M059J (cell line): Measurements from ENCODE around the gene EXOC3L4. TPM values are rescaled to one million over a fixed set of nuclear protein-coding genes. Genes with fewer than 3 reads are reported as not detected.

Source experiments
- DNase-seq: peaks from one replicate; pipeline ENCODE4 v3.0.0-alpha.2; 2012; ENCODE audit warnings: low read depth
- total RNA-seq: library from RNA; depleted of rRNA; stranded (reverse); fragments of >200 nt; shearing (Covaris generic); gene quantifications from 2 replicates; pipeline ENCODE4 v1.2.3, GENCODE V29; 2014

Gene EXOC3L4
- total RNA-seq, 1 experiment from 2014 or later = not detected

DNA sequence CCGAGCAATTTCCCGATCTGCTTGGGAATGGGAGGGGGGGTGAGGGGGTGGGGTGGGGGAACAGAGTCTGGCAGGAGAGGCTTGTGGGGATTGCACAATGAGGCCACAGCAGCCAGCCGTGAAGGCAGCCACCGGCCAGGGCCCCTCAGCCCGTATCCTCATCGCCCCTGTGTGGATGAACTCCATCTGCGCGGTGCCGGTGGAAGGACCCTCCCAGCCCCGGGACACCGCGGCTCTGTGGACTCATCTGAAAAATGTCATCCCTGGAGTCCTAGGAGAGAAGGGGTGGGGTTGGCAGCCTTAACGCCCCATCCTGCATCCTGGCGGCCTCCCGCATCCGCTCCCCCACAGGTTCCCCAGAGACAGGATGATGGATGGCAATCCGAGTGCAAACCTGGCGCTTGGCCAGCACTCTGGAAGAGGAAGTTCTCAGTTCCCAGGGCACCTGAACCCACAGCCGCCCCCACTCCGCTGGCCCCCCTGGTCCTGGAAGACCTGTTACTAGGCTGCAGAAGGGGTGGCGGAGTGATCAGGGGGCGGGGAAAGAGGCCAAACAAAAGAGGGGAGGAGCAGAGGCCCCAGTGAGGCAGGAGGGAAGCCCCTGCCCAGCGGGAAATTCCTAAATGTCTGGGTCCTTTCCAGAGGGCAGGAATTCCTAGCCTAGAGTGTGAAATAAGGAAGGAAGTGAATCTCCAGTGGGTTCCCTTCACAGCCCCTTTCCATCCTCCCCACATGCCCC lies 27.5 kb downstream of the EXOC3L4 start:
- peak; percentile 88 for DNase-seq

DNA sequence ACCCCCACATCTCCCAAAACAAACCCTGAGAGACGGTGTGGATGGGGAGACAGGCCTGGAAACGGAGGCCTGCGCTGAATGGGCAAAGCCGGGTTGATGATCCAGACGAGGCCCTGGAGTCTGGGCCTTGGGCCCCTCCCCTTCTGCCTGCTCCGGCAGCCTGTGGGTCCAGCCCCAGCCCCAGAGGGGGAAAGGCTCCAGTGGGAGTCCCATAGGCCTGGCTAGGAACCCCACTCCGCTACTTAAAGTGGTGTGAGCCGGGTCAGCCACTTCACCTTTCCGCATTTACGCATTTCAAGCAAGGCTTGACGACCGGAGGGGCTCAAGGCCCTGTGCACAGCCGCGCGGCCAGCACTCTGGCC lies 28.0 kb downstream of the EXOC3L4 start:
- no peak for DNase-seq

DNA sequence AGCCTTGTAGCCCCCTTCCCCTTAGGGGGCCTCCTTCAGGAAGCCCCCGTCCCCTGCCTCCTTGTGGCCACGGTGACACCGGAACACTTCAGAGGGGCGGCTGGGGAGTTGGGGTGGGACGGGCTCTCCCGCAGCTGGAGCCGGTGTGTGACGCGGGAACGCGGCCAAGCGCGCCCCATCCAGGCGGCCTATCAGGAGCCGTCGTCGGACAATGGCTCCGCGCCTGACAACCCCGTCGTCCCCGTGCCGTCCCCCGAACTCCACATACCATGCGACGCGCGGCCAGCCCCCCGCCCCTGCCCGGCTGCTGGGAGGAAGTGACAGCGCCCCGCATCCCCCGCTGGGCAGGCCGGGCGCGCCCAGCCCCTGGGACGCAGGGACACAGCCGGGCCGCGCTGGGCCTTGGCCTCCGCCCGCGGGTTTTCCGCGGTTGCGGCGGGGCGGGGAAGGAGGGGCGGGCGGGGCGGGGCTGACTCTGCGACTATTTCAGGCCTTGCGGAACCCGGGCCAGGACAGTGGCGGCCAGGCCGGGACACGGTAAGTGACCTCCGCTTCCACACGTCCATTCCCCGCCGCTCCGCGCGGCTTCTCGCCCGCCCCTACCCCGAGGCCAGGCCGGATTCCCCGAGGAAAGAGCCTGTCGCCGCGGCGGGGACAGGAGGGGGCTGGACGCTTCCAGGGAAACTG lies 28.6 kb downstream of the EXOC3L4 start, which contains the start of gene TNFAIP2:
TSS of gene TNFAIP2 (plus strand) at position 515 of the 687 bp plus-strand sequence. CDS start 2,997 bp downstream, outside the sequence.
- DNase-seq = no peak

DNA sequence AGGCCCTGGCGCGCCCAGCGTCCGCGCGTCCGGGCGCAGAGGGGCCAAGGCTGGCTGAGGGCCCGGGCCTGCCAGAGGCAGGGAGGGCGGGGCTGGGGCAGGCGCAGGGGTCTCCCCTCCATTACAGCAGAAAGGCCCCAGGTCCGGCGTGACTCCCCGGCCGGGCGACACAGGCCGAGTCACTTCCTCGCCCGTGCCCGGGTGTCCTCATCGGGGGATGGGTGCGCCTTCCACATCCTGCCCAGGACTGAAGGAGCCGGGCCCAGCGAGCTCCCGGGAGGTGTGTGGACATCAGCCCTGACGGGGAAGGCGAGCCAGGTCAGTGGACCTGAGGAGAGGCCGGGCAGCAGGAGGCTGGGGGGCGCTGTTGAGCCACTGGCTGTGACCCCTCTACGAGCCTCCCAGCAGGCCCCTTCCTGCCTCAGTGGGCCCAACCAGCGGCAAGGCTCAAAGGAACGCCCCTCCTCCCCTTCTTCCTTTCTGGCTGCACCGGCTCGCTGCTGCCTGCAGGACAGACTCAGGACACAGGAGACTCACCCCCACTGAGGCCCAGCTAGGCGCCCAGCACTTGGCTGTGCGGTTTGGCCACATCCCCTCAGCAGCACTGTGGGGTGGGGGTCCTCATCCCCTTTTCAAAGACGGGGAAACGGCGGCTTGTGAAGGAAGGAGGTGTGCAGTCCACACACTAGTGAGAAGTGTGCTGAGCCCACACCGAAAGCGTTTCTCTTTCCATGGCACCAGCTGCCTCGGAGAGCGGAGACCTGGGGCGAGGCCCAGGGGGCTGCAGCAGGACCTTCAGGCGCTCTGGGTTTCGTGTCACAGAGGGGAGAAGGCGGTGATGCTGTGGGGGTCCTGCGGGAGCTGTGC lies 29.3 kb downstream of the EXOC3L4 start:
- peak; percentile 54 for DNase-seq

DNA sequence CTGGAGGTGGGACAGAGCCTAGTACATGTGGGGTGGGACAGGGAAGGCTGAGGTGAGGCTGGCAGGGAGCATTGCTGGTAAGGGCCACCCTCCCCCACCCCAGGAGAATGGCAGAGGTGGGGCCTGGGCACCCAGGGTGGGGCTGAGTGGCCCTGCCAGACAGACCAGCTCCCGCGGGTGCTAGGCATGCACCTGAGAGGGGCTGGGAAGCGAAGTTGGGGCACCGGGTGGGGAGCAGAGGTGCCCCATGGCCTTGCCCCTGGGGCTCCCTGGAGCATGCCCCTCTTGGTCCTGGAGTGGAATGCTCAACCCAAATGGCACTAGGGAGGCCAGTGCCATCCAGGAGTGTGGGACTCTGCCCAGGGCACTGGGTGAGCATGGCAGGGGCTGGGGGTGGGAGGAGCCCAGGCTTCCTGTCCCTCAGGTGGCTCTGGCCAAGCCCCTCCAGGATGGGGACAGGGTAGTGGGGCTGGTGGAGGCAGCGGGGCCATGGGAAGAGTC lies 30.0 kb downstream of the EXOC3L4 start:
- DNase-seq = no peak

DNA sequence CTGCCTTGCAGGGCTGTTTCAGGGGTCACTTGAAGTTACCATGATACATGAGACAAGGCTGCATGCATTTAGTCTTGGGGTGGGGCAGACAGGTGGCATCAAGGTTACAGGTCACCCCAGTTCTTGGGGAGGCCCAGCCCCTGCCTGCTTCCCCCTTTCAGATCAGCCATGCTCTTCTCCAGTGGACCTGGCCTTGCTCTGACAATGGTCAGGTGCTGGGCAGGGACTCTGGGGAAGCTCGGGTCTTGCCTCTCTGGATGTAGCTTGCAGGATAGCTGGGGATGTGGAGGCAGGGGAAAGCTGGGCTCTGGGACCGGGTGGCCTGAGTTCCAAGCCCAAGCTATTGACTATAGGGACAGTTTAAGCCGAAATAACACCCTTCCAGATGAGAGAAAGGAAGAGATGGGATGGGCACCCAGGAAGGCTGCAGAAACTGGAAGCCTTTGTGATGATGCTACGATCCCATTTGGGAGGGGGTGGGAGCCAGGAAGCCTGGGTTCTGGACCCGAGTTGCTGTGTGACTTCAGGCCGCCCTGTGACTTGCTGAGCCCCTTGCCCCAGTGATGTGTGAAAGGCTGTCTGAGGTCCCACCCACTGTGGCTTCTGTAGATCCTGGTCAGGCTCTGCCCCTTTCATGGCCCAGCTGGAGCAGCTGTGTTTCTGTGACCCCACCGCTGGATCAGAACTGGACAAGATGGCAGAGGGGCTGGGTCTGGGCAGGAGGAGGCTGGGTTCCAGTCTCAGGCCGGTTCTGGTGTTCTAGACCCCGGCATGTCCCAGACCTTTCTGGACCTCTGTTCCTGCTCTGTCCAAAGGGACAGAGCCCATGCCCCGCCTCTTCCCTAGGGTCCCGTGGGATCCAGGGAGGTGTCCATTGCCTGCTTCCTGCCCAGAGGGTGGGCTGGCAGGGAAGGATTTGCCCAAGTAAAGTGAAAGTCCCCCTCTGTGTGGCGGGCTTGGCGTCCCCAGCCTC lies 30.9 kb downstream of the EXOC3L4 start:
- DNase-seq = no peak

DNA sequence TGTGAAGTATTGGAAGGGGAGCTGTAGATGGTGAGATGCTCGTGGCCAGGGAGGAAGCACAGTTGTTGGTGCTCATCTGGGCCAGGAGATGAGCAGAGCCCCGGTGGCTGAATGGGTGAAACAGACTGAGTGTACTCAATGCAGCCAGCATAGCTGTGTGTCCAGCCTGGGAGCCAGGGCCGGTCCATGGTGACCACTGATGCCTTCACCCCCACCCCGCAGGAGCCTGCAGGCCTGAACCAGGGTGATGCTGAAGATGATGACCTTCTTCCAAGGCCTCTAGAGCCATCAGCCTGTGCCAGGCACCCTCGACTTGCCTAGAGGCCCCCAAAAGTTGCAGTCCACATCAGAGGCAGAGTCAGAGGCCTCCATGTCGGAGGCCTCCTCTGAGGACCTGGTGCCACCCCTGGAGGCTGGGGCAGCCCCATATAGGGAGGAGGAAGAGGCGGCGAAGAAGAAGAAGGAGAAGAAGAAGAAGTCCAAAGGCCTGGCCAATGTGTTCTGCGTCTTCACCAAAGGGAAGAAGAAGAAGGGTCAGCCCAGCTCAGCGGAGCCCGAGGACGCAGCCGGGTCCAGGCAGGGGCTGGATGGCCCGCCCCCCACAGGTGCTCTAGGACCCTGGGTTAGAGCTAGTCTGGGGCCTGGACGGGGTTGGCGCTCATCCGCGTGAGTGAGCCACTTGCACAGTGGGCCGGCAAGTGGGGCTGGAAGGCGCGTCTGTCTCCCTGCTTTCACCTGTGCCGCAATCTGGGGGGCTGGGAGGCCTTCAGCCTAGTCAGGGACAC lies 31.8 kb downstream of the EXOC3L4 start:
- no peak for DNase-seq

DNA sequence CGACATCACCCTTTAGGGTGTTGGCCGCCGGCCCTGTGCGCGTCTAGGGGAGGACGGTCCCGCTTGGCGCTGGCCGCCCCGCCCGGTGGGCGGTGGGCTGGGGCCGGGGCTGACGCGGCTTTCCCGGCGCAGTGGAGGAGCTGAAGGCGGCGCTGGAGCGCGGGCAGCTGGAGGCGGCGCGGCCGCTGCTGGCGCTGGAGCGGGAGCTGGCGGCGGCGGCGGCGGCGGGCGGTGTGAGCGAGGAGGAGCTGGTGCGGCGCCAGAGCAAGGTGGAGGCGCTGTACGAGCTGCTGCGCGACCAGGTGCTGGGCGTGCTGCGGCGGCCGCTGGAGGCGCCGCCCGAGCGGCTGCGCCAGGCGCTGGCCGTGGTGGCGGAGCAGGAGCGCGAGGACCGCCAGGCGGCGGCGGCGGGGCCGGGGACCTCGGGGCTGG lies 32.4 kb downstream of the EXOC3L4 start:
- DNase-seq = no peak

DNA sequence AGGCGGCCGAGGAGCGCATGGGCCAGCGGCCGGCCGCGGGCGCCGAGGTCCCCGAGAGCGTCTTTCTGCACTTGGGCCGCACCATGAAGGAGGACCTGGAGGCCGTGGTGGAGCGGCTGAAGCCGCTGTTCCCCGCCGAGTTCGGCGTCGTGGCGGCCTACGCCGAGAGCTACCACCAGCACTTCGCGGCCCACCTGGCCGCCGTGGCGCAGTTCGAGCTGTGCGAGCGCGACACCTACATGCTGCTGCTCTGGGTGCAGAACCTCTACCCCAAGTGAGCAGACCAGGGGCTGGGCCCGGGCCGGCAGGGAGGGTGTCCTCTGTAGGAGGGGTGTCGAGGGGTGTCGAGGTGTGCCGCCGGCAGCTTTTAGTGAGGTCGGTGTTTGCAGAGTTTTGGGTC lies 32.8 kb downstream of the EXOC3L4 start:
- DNase-seq = no peak

DNA sequence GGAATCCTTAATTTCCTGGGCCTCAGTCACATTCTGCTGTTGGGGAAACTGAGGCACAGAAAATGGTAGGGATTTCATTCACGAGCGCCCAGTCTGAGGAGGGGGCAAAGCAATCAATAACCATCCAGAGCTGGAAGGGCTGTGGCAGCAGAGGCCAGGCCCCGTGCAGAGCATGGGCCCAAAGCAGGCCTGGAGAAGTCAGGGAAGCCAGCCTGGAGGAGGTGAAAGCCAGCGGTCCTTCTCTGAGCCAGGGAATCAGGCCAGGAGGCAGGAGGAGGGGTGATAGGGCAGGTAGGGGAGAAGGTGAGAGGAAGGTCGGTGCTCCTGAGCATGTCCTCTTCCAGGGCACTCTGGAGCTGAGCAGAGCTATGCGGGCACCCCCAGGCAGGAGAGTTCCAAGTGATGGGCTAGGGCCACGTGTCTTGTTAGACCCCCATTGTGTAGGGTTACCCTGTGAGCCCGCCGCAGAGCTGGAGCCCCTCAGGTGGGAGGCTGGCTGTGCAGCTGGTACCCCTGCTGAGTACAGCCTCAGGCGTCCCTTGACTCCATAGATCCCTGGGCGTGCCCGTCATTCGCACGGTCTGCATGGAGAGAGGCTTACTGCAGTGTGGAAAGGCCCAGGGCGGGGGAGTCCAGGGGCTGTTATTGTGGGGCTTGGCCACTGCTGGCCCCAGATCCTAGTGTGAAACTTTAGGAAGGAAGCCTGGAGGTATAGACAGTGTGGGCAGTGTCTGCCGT lies 33.5 kb downstream of the EXOC3L4 start:
- peak; percentile 44 for DNase-seq

DNA sequence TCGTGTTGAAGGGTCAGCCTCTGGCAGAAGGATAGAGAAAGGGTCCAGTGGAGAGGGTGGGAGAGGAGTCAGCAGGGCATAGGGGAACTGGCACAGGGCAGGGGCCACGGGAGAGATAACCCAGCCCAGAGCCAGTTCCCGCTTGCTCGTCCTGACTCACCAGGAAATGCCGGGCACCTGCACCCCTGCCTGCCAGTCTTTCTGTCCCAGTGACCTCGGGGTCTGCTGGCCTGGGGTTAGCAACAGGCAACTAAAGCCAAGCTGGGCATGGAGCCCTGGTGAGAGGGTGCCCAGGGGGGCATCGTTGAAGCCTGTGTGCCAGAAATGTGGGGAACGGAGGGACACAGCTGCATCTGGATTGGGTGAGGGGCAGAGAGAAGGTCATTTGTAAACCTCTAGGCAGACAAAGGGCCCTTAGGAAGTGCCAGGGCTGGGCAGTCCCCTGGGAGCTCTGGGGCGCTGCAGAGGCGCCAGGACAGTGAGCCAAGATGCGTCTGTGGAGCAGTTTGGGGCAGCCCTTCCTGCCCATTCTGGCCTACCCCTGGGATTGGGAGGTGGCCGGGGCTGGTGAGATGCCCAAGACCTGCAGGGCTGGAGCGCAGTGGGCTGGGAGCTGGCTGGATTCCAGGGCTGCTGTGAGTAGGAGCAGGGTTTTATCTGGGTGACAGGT lies 34.2 kb downstream of the EXOC3L4 start:
- peak; percentile 55 for DNase-seq

DNA sequence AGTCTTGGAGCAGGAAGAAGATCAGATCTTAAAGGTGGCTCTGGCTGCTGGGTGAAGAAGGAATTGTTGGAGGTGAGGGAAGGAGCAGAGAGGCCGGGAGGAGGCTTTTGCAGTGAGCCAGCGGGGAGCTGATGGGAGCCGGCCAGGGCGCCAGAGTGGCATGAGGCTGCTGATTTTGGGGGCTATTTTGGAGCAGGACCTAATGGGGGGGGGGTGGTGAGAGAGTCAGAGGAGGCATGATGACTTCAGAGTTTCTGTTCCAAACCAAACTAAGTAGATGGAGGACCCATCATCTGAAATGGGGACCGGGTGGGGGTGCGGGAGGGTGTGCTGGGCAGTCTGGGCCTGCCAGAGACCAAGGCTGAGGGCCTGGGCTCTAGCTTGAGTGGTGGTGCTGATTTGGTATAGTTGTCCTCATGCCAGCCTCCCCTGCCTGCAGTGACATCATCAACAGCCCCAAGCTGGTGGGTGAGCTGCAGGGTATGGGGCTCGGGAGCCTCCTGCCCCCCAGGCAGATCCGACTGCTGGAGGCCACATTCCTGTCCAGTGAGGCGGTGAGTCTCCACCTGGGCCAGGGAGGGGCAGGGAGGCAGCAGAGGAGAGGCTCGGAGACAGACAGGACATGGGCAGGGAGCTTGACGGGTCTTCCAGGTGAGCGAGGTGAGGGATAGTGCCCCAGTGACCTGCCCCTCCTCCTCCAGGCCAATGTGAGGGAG lies 34.9 kb downstream of the EXOC3L4 start:
- DNase-seq = peak; percentile 70

DNA sequence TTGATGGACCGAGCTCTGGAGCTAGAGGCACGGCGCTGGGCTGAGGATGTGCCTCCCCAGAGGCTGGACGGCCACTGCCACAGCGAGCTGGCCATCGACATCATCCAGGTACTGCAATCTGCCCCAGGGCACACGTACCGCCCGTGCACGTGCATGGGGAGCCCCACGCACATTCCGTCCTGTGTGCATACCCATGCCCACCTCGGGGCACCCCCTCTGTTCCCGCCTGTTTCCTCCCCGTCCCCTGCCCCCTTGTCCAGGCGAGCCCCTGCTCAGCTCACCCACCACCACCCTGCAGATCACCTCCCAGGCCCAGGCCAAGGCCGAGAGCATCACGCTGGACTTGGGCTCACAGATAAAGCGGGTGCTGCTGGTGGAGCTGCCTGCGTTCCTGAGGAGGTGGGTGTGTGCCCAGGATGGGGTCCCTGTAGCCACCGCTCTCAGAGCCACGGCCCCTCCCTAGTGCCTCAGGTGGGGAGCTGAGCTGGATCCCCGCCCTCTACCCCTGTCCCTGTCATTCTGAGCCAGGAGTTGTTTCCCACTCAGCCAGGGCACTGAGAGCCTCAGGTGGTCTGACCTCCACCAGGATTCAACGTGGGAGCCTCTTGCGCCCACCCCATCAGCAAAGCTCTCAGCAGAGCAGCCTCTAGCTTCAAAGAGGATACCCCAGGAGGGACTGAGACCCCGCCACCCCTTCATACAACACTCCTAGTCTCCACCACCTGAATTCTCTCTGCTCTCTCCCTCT lies 35.7 kb downstream of the EXOC3L4 start:
- no peak for DNase-seq

DNA sequence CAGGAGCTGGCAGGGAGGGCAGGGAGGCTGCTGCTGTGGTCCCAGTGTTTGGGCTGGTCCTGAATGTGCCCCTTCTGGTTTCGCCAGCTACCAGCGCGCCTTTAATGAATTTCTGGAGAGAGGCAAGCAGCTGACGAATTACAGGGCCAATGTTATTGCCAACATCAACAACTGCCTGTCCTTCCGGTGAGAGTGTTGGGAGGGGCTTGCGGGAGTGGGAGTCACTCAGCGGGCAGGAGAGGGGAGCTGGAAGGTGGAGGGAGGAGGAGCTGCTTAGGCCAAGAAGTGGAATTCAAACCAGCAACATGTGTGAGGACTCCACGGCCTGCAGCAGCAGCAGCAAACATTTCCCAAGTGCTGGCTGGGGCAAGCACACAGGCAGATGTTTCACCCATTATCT lies 36.4 kb downstream of the EXOC3L4 start:
- DNase-seq = peak; percentile 73

DNA sequence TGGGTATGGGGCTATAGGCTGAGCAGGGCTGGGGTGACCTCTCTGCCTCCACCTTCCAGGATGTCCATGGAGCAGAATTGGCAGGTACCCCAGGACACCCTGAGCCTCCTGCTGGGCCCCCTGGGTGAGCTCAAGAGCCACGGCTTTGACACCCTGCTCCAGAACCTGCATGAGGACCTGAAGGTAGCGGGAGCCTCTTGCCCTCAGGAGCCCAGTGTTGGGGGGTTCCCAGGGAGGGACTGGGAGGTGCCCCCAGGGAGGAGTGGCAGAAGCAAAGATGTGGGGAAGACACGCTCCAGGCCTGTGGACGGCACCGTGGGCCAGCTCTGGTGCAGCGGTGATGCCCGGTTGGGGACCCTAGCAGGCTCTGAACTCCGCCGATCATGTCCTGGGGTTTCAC lies 37.1 kb downstream of the EXOC3L4 start:
- no peak for DNase-seq

DNA sequence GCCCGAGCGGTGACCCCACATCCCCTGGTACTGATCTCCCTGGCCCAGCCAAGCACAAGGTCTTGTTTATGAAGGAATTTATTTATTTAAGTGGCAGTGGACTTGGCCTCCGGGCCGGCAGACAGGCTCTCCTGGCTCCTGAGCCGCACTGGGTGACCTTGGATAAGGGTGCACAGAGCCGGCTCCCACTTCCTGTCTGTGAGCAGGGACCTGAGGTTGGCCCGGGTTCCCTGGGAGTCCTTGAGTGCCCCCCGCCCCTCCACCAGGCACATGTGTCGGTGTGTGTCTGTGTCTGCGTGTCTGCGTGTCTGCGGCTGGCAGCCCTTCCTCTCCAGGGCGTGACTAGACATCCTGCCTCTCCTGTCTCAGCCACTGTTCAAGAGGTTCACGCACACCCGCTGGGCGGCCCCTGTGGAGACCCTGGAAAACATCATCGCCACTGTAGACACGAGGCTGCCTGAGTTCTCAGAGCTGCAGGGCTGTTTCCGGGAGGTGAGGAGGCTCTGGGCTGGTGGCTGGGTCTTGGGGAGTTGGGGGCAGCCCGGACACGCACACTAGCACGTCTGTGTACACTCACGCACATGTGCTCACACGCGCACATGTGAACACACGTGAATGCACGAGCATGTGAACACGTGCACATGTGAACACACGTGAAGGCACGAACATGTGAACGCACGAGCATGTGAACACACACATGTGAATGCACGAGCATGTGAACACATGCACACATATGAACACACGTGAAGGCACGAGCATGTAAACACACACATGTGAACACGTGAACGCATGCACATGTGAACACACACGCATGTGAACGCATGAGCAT lies 38.1 kb downstream of the EXOC3L4 start:
- DNase-seq = no peak
